Endothelial cell of umbilical vein (primary cell): Measurements from ENCODE around the gene GADD45GIP1. TPM values are rescaled to one million over a fixed set of nuclear protein-coding genes. Genes with fewer than 3 reads are reported as not detected.

ENCODE experiments used
- BruUV-seq: library from RNA; stranded (reverse); fragments of 400-500 nt; replicated peaks from 2 replicates; lab custom pipeline; 2021; lab: Mats Ljungman, UMichigan
- CTCF ChIA-PET: fragments of 300-600, 350-600 bp; sonication (Branson Sonifier 250); formaldehyde crosslinking; loops from one replicate; lab custom pipeline; 2021; ENCODE audit warnings: antibody characterized with exemption, inconsistent platforms; lab: Charles Lee
- POLR2A ChIA-PET: fragments of 300-600, 350-600 bp; sonication (Branson Sonifier 250); formaldehyde crosslinking; loops from one replicate; lab custom pipeline; 2021; ENCODE audit warnings: antibody characterized with exemption, inconsistent platforms; lab: Charles Lee
- DNase-seq: peaks from one replicate; pipeline ENCODE4 v3.0.0-alpha.2; 2011; ENCODE audit warnings: low read depth, low spot score
- FAIRE-seq: peaks from 2 replicates; lab custom pipeline; 2011; peaks lifted over from hg19 to GRCh38; lab: Jason Lieb, UNC
- H2AFZ ChIP-seq: 2 replicates; pipeline ENCODE4 v1.6.0; 2012; ENCODE audit warnings: low read depth, low read length, control low read depth, inconsistent platforms
- H3K27ac ChIP-seq: 2 replicates; pipeline ENCODE4 v1.5.1; 2011; ENCODE audit warnings: low read depth, mild to moderate bottlenecking, control low read depth, low read length, moderate library complexity; ENCODE audit not compliant: insufficient read depth
- H3K27me3 ChIP-seq, 2 experiments: 2 replicates each; pipeline versions ENCODE4 v1.6.0 to v1.6.1; 2011; ENCODE audit warnings: low read length in 2 of 2, mixed read lengths in 1 of 2; ENCODE audit not compliant: control insufficient read depth in 2 of 2, insufficient read depth in 2 of 2
- H3K36me3 ChIP-seq, 2 experiments: 2 replicates in 1 of 2; 3 replicates in 1 of 2; pipeline ENCODE4 v1.5.1; 2011; ENCODE audit warnings: low read length in 2 of 2, mild to moderate bottlenecking in 1 of 2, moderate library complexity in 1 of 2; ENCODE audit not compliant: control insufficient read depth in 2 of 2, insufficient read depth in 2 of 2; ENCODE audit errors: extremely low read depth in 1 of 2
- H3K4me1 ChIP-seq: 3 replicates; pipeline ENCODE4 v1.5.1; 2011; ENCODE audit warnings: mild to moderate bottlenecking, low read length; ENCODE audit not compliant: control insufficient read depth, insufficient read depth; ENCODE audit errors: extremely low read depth
- H3K4me2 ChIP-seq: 2 replicates; pipeline ENCODE4 v1.6.1; 2011; ENCODE audit warnings: low read length, control low read depth, mixed read lengths; ENCODE audit not compliant: insufficient read depth
- H3K4me3 ChIP-seq, 3 experiments: fragments of 200-600 bp in 1 of 3; sonication (generic), shearing (Covaris generic) in 1 of 3; replicated peaks in 1 of 3; 2 replicates each; pipeline ENCODE4 v1.5.1; 2011 to 2016; ENCODE audit warnings: control low read depth in 3 of 3, low read length in 3 of 3, mild to moderate bottlenecking in 2 of 3, inconsistent platforms in 1 of 3, low read depth in 1 of 3, moderate library complexity in 1 of 3; ENCODE audit not compliant: insufficient read depth in 1 of 3
- H3K79me2 ChIP-seq: 2 replicates; pipeline ENCODE4 v1.6.0; 2012; ENCODE audit warnings: low read length, inconsistent platforms; ENCODE audit not compliant: control insufficient read depth, insufficient read depth
- H3K9ac ChIP-seq: replicated peaks from 2 replicates; pipeline ENCODE3; 2011; ENCODE audit warnings: low read length, control low read depth; ENCODE audit not compliant: insufficient read depth; ENCODE audit errors: extremely low read depth
- H3K9me1 ChIP-seq: replicated peaks from 3 replicates; pipeline ENCODE4 v1.6.0; 2011; ENCODE audit warnings: mild to moderate bottlenecking, low read length; ENCODE audit not compliant: control insufficient read depth, insufficient read depth; ENCODE audit errors: extremely low read depth
- H3K9me3 ChIP-seq: replicated peaks from 2 replicates; pipeline ENCODE4 v1.5.1; 2012; ENCODE audit warnings: low read length, inconsistent platforms; ENCODE audit not compliant: control insufficient read depth, insufficient read depth
- H4K20me1 ChIP-seq: replicated peaks from 2 replicates; pipeline ENCODE3; 2011; ENCODE audit warnings: mild to moderate bottlenecking, low read length; ENCODE audit not compliant: control insufficient read depth, insufficient read depth; ENCODE audit errors: extremely low read depth
- CTCF ChIP-seq, 2 donors: IDR thresholded peaks; 1 replicate in 1 of 2; 2 replicates in 1 of 2; pipeline ENCODE4 v1.5.1; 2011; ENCODE audit warnings: low read length in 2 of 2, mild to moderate bottlenecking in 2 of 2, moderate library complexity in 2 of 2, control low read depth in 1 of 2, inconsistent platforms in 1 of 2, low read depth in 1 of 2; ENCODE audit not compliant: insufficient read depth in 1 of 2; ENCODE audit errors: extremely low read depth in 1 of 2
- EZH2 ChIP-seq: IDR thresholded peaks from 2 replicates; pipeline ENCODE4 v1.6.1; 2012; ENCODE audit warnings: borderline replicate concordance, low read depth, mild to moderate bottlenecking, moderate library complexity, low read length, inconsistent platforms; ENCODE audit not compliant: severe bottlenecking
- FOS ChIP-seq: IDR thresholded peaks from 2 replicates; pipeline ENCODE4 v1.6.1; 2011; ENCODE audit warnings: mild to moderate bottlenecking, low read length, moderate library complexity, borderline replicate concordance; ENCODE audit not compliant: insufficient read depth
- GATA2 ChIP-seq: IDR thresholded peaks from 2 replicates; pipeline ENCODE4 v1.7.0; 2011; ENCODE audit warnings: low read depth, mild to moderate bottlenecking, moderate library complexity, mixed read lengths, low read length; ENCODE audit not compliant: insufficient read length, insufficient read depth
- JUN ChIP-seq: IDR thresholded peaks from 2 replicates; pipeline ENCODE4 v1.6.1; 2011; ENCODE audit warnings: borderline replicate concordance, low read depth; ENCODE audit not compliant: insufficient read length, insufficient read depth
- MYC ChIP-seq: IDR thresholded peaks from one replicate; pipeline ENCODE4 v1.6.1; 2011; ENCODE audit warnings: mild to moderate bottlenecking, low read depth, low read length
- POLR2A ChIP-seq: IDR thresholded peaks from 2 replicates; pipeline ENCODE4 v1.6.1; 2012; ENCODE audit warnings: low read depth, mild to moderate bottlenecking, control low read depth, low read length
- POLR2AphosphoS5 ChIP-seq: IDR thresholded peaks from 2 replicates; pipeline ENCODE4 v1.6.1; 2012; ENCODE audit warnings: low read depth, mild to moderate bottlenecking, control low read depth, low read length, moderate library complexity; ENCODE audit not compliant: insufficient read depth
- dilution Hi-C: fragments of 300-500 bp; cut with MboI; formaldehyde crosslinking; loops from one replicate; pipeline ENCODE4 v1.15.0; 2019; ENCODE audit warnings: low sequenced_read_pairs; ENCODE audit not compliant: extremely low pct_ligation_motif_present
- intact Hi-C: fragments of 100-400 bp; cut with micrococcal nuclease; formaldehyde crosslinking; loops from one replicate; pipeline ENCODE4 v1.10.0; 2022
- polyA plus RNA-seq, 4 experiments: library from polyadenylated mRNA; depleted of rRNA in 3 of 4; stranded (reverse) in 3 of 4; unstranded in 1 of 4; fragments of >200 nt; gene quantifications; 2 replicates each; pipeline versions ENCODE4 v1.2.1 to v1.2.3, GENCODE V29; 2011 to 2012; ENCODE audit warnings: missing spikeins in 1 of 4
- total RNA-seq: library from RNA; stranded (reverse); gene quantifications from 2 replicates; pipeline ENCODE4 v1.2.3, GENCODE V29; 2021
- TF ChIP-seq, protein P1 (sequence below): IDR thresholded peaks from 2 replicates; pipeline ENCODE4 v1.6.1; 2011; ENCODE audit not compliant: insufficient read depth, insufficient read length

GADD45GIP1 gene
- total and polyA plus RNA-seq, 2 donors (not counting 3 experiments of a cell fraction or from before 2014, with no cell fraction given), result 32.8 to 38.3 TPM

GRCh38 chr19:12913851-12914690, 43.0 kb downstream of the GADD45GIP1 start:
- Histone ChIP-seq H3K9me1 (no peaks in the 10 kb centered on the region), H3K27me3 (peaks cover 3% of the 10 kb centered on the region in 2 experiments), H3K27ac (no peak overlapping the region), H3K36me3 (no peaks in the 10 kb centered on the region), H3K9ac (no peak overlapping the region), H3K4me2 (no peak overlapping the region), H3K4me3 (no peak overlapping the region), H2AFZ (no peak overlapping the region), H4K20me1 (no peaks in the 10 kb centered on the region), H3K4me1 (no peaks in the 10 kb centered on the region), H3K79me2 (no peaks in the 10 kb centered on the region), H3K9me3 (no peaks in the 10 kb centered on the region)
- intact Hi-C loops (no loop called here), dilution Hi-C loops (no loop called here)
- DNase-seq, result no peak
- POLR2A ChIA-PET, result no interaction called here
- BruUV-seq, result no TSS peak
- FAIRE-seq, result no peak
- CTCF ChIA-PET, result interaction anchor here (0.9 kb wide), 1 partner anchor 153 kb away, joined by 3 read pairs; no protein-coding TSS in a partner anchor
- TF ChIP-seq POLR2AphosphoS5 (no peak), POLR2A (no peak), MYC (no peak), FOS (no peak), CTCF (IDR thresholded peaks at IDR 0.05; ENCODE audit: extremely low read depth in 1 of 2, insufficient read depth in 1 of 2, low read depth in 1 of 2, low read length in 2 of 2) (no peak), JUN (no peak), GATA2 (no peak), EZH2 (no peak)
- TF ChIP-seq, protein P1, sequence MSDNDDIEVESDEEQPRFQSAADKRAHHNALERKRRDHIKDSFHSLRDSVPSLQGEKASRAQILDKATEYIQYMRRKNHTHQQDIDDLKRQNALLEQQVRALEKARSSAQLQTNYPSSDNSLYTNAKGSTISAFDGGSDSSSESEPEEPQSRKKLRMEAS, result no peak
